Fibroblast of the aortic adventitia (primary cell): ENCODE measurements around the gene DAB2IP. TPM values are rescaled to one million over a fixed set of nuclear protein-coding genes. Genes with fewer than 3 reads are reported as not detected.

Experiments used
- DNase-seq: peaks from one replicate; pipeline ENCODE4 v3.0.0-alpha.2; 2010; ENCODE audit warnings: low read depth
- H3K4me3 ChIP-seq: 2 replicates; pipeline ENCODE4 v1.5.1; 2011; ENCODE audit warnings: low read depth, mild to moderate bottlenecking, control low read depth, low read length, moderate library complexity
- CTCF ChIP-seq: IDR thresholded peaks from 2 replicates; pipeline ENCODE4 v1.5.1; 2011; ENCODE audit warnings: mild to moderate bottlenecking, low read length, control low read depth, inconsistent platforms; ENCODE audit not compliant: insufficient read depth
- total RNA-seq: library from RNA; depleted of rRNA; stranded (reverse); fragments of >200 nt; gene quantifications from 2 replicates; pipeline ENCODE4 v1.2.3, GENCODE V29; 2012; ENCODE audit warnings: low replicate concordance

Gene DAB2IP
- total RNA-seq, 1 donor = 17.4 TPM

- TF ChIP-seq CTCF = no peak
- DNase-seq = no peak
- H3K4me3 ChIP-seq = no peak overlapping the region
Observed at GRCh38 chr9:121756474-121757280, 105.2 kb downstream of the DAB2IP start.

- DNase-seq = no peak
- H3K4me3 ChIP-seq = no peak overlapping the region
- TF ChIP-seq CTCF = no peak
Observed at GRCh38 chr9:121757281-121757585, 105.8 kb downstream of the DAB2IP start.

GRCh38 chr9:121758693-121759092 lies 107.3 kb downstream of the DAB2IP start:
- DNase-seq = no peak
- no peak overlapping the region for H3K4me3 ChIP-seq
- TF ChIP-seq CTCF = no peak

- no peak for TF ChIP-seq CTCF
- no peak overlapping the region for H3K4me3 ChIP-seq
- DNase-seq = no peak
Observed at GRCh38 chr9:121759996-121760395, 108.6 kb downstream of the DAB2IP start.

GRCh38 chr9:121760571-121760970 lies 109.1 kb downstream of the DAB2IP start:
- no peak overlapping the region for H3K4me3 ChIP-seq
- DNase-seq = no peak
- no peak for TF ChIP-seq CTCF

- H3K4me3 ChIP-seq = no peak overlapping the region
- no peak for TF ChIP-seq CTCF
- DNase-seq = no peak
Observed at GRCh38 chr9:121763131-121763530, 111.7 kb downstream of the DAB2IP start.
